Endothelial cell (in vitro differentiated cells): Measurements from ENCODE around the gene SMYD4. TPM values are rescaled to one million over a fixed set of nuclear protein-coding genes. Genes with fewer than 3 reads are reported as not detected.
"Not testable (repeated sequence)": the region's sequence is repeated elsewhere in the genome, so short reads cannot be mapped to it uniquely, and the experiment has no call there.

Source experiments
- DNase-seq: peaks from one replicate; pipeline ENCODE4 v3.0.0; 2021; ENCODE audit warnings: low spot score
- H3K27ac Mint-ChIP-seq: one replicate; pipeline ENCODE4 v1.8.0; 2021; ENCODE audit warnings: mixed read lengths, inconsistent platforms; ENCODE audit not compliant: unreplicated experiment
- H3K27me3 Mint-ChIP-seq: one replicate; pipeline ENCODE4 v1.8.0; 2021; ENCODE audit warnings: mild to moderate bottlenecking, moderate library complexity, mixed read lengths, inconsistent platforms; ENCODE audit not compliant: unreplicated experiment
- H3K36me3 Mint-ChIP-seq: one replicate; pipeline ENCODE4 v1.8.0; 2021; ENCODE audit warnings: mild to moderate bottlenecking, low read depth, mixed read lengths, inconsistent platforms; ENCODE audit not compliant: unreplicated experiment
- H3K4me1 Mint-ChIP-seq: one replicate; pipeline ENCODE4 v1.8.0; 2021; ENCODE audit warnings: mild to moderate bottlenecking, mixed read lengths, inconsistent platforms; ENCODE audit not compliant: unreplicated experiment
- H3K4me3 Mint-ChIP-seq: one replicate; pipeline ENCODE4 v1.8.0; 2021; ENCODE audit warnings: mild to moderate bottlenecking, mixed read lengths, inconsistent platforms; ENCODE audit not compliant: unreplicated experiment
- H3K9me3 Mint-ChIP-seq: one replicate; pipeline ENCODE4 v1.8.0; 2021; ENCODE audit warnings: mixed read lengths, inconsistent platforms; ENCODE audit not compliant: unreplicated experiment
- CTCF ChIP-seq: fragments of 200-600 bp; sonication (generic); IDR thresholded peaks from one replicate; pipeline ENCODE4 v1.5.0; 2021; ENCODE audit warnings: antibody characterized with exemption; ENCODE audit not compliant: unreplicated experiment
- total RNA-seq: library from RNA; stranded (reverse); fragmentation: NEBNext Ultra II Directional; extraction: Animal tissue kit (Norgen Biotek cat#: 25700); gene quantifications from one replicate; pipeline ENCODE4 v1.2.1, GENCODE V29; 2021; ENCODE audit not compliant: unreplicated experiment

Gene SMYD4
- total RNA-seq, 1 donor from 2014 or later, result 19.3 TPM

GRCh38 chr17:1830288-1830687 is 586 bp upstream of the SMYD4 start:
- no peaks in the 10 kb centered on the region for H3K9me3 Mint-ChIP-seq
- no peak for TF ChIP-seq CTCF
- H3K27me3 Mint-ChIP-seq, result peaks cover 11% of the 10 kb centered on the region
- H3K27ac Mint-ChIP-seq, result peak overlapping the region; percentile 86
- peak overlapping the region; percentile 100 for H3K4me3 Mint-ChIP-seq
- DNase-seq, result no peak
- peaks cover 26% of the 10 kb centered on the region for H3K4me1 Mint-ChIP-seq
- H3K36me3 Mint-ChIP-seq, result peaks cover 8% of the 10 kb centered on the region

- H3K27ac Mint-ChIP-seq, result peak overlapping the region; percentile 17
- no peak for DNase-seq
- peaks cover 26% of the 10 kb centered on the region for H3K4me1 Mint-ChIP-seq
- H3K4me3 Mint-ChIP-seq, result peak overlapping the region; percentile 92
- no peaks in the 10 kb centered on the region for H3K9me3 Mint-ChIP-seq
- TF ChIP-seq CTCF, result no peak
- peaks cover 11% of the 10 kb centered on the region for H3K27me3 Mint-ChIP-seq
- H3K36me3 Mint-ChIP-seq, result peaks cover 10% of the 10 kb centered on the region
These were observed 498 bp downstream of the SMYD4 start for GRCh38 chr17:1829216-1829591.

- Mint-ChIP-seq H3K36me3 (peaks cover 15% of the 10 kb centered on the region), H3K9me3 (no peaks in the 10 kb centered on the region), H3K4me1 (peaks cover 5% of the 10 kb centered on the region), H3K27me3 (peaks cover 1% of the 10 kb centered on the region), H3K27ac (no peak overlapping the region), H3K4me3 (no peak overlapping the region)
- no peak for TF ChIP-seq CTCF
- DNase-seq, result no peak
These were observed 9.0 kb downstream of the SMYD4 start for GRCh38 chr17:1820528-1821252.

- Mint-ChIP-seq H3K4me1 (no peaks in the 10 kb centered on the region), H3K36me3 (peaks cover 10% of the 10 kb centered on the region), H3K27me3 (no peaks in the 10 kb centered on the region), H3K4me3 (no peak overlapping the region), H3K9me3 (no peaks in the 10 kb centered on the region), H3K27ac (no peak overlapping the region)
- no peak for DNase-seq
- no peak for TF ChIP-seq CTCF
These were observed 16.6 kb downstream of the SMYD4 start for GRCh38 chr17:1813088-1813487.

- no peak overlapping the region for H3K4me3 Mint-ChIP-seq
- H3K27ac Mint-ChIP-seq, result no peak overlapping the region
- DNase-seq, result no peak
- H3K9me3 Mint-ChIP-seq, result no peaks in the 10 kb centered on the region
- H3K27me3 Mint-ChIP-seq, result no peaks in the 10 kb centered on the region
- no peaks in the 10 kb centered on the region for H3K4me1 Mint-ChIP-seq
- peaks cover 7% of the 10 kb centered on the region for H3K36me3 Mint-ChIP-seq
- TF ChIP-seq CTCF, result no peak
These were observed 19.1 kb downstream of the SMYD4 start for GRCh38 chr17:1810450-1811103.

GRCh38 chr17:1809815-1810214 is 19.9 kb downstream of the SMYD4 start:
- not testable (repeated sequence) for DNase-seq, H3K27ac Mint-ChIP-seq, H3K27me3 Mint-ChIP-seq, H3K4me1 Mint-ChIP-seq, H3K36me3 Mint-ChIP-seq, H3K4me3 Mint-ChIP-seq, H3K9me3 Mint-ChIP-seq
